NCI-H2029 treated with DMSO at 0.1 percent for 48 hours (cell line): ENCODE measurements around the gene MPPE1.
"Not testable (repeated sequence)": the region's sequence is repeated elsewhere in the genome, so short reads cannot be mapped to it uniquely, and the experiment has no call there.

Source experiments
- DNase-seq: peaks from one replicate; lab custom pipeline; 2025; lab: John Stamatoyannopoulos, UW

The MPPE1 gene, protein sequence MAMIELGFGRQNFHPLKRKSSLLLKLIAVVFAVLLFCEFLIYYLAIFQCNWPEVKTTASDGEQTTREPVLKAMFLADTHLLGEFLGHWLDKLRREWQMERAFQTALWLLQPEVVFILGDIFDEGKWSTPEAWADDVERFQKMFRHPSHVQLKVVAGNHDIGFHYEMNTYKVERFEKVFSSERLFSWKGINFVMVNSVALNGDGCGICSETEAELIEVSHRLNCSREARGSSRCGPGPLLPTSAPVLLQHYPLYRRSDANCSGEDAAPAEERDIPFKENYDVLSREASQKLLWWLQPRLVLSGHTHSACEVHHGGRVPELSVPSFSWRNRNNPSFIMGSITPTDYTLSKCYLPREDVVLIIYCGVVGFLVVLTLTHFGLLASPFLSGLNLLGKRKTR

DNA sequence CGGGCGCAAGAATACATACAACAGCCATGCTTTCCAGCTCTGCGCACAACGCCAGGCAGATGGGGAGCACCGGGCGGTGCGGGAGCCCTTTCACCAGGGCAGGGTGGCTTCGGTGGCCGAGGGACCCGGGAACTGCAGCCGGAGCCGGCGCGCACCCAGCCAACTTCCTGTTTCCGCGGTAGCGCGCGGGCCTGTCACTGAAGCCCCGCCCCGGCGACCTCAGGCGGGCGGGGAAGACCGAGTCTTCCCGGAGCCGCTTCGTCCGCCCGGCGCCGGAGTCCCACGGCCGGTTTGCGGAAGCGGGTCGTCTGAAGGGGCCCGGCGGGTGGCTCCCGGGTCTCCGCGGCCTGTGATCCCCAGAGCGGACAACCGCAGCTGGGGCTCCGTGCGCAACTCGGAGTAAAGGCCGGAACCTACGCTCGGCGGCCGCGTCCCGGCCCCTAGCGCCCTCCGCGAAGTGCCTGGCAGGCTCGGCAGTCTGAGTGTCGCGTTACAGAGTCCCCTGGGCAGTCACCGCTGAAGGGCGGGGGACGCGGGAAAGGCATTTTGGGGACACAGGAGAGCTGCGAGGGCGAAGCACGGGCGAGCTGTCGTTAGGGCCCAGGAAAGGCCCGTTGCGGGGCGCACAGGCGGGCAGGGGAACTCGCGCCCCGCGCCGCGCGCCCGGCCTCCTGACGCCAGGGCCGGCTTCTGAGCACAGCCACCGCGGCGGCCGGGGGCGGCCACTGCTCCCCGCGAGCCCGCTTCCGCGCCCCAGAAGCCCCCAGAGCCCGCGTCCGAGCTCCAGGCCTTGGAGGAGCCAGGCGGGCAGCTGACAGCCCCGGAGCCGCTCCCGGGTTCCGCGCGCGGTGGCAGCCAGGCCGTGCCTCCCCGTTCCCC is at the start of gene MPPE1:
MPPE1 (minus strand) TSS at position 136 of the 879 bp plus-strand sequence. CDS start 11,053 bp downstream, outside the sequence.
- peak; percentile 47 for DNase-seq

DNA sequence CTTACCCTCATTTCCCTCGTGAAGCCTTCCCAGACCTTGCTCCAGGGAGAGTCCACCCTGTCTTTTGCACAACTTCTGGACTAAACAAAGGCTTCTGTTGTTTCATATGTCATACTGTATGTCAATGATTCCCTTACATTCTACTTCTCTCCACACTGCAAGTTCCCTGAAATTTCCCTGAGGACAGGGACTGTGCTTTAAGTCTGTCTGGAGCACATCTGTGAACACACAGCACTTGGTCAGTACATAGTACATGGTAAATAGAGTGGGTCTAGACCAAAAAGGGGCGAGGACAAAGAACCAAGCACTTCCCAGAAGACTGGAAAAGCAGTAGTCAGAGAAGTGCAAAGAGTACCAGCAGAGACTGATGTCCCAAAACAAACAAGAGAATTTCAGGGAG is 49.5 kb upstream of the MPPE1 start:
- DNase-seq, result no peak

- no peak for DNase-seq
Measured at GRCh38 chr18:11956371-11957308, 48.5 kb upstream of the MPPE1 start.

DNA sequence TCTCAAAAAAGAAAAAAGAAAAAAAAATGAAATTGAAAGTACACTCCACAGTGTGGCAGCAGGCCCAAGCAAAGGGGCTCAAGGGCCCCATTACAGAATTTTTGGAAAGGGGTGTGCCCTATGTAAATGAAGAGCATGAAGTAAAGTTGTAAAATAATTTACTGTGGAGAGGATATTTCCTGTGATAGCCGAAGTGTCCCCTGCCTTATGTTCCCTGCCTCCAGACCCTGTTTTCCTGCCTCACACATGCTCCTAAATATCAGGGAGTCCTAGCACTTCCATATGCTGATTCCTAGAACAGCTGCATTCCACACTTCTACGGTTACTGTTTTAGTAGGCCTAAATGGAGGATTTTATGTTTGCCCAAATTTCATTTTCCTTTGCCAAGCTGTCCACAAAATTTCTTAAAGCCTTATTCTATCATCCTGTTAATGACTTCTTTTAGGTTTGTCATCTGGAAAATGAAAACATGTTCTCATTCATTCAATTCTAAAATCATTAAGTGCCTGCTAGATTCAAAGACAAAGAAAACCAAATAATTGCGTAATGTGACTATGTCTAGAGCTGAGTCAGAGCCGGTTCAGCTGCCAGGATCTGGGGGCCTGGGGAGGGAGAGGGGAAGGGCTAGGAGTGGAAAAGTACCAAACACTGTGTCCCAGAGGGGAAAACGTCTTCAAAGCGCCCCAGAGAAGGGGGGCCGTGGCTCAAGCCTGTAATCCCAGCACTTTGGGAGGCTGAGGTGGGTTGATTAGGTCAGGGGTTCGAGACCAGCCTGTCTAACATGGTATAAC is 47.3 kb upstream of the MPPE1 start:
- no peak for DNase-seq

DNA sequence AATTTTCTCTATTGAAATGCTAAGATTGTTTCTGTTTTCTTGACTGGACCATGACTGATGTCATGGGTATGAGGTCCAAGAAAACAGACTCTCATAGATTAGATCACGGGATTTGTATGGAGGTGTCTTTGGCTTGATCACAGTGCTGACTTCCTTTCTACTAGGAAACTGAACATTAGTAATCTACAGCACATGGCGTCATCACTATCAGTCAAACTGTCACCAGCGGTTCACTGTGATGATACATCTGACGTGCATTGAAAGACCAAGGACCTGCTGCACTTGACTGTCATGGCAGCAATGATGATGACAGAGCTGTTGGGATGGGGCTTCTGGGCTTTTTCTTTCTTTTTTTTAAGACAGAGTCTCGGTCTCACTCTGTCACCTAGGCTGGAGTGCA is 45.0 kb upstream of the MPPE1 start:
- DNase-seq, result no peak

DNA sequence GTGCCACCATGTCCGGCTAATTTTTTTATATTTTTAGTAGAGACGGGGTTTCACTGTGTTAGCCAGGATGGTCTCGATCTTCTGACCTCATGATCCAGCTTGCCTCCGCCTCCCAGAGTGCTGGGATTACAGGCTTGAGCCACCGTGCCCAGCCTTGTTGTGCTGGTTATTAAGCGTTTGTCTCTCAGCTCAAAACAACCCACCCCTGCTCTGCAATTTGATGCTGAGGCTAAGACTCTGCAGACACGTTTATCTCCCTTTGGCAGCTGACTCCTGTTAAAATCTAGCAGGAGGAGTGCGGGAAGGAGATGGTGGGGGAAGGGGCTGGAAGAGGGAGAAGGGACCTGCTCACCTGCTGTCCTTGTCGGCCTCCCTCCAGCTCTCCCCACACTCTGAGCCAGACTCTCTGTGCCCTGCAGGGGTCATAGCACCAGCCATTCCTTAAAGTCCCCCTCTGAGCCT is 43.3 kb upstream of the MPPE1 start:
- no peak for DNase-seq

DNA sequence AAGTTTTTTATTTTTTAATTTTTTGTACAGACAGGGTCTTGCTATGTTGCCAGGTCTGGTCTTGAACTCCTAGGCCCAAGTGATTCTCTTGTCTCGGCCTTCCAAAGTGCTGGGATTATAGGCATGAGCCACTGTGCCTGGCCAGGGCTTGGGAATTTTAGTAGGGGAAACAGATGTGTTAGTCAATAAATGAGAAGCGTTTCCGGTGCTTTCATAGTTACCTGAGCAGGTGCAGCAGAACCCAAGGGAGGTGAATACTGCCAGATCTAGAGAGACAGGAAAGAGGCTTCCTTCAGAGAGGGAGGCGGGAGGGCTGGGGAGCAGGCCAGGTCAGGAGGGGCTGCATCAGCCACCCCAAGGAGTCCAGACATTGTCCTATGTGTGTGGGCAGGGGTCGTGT is 42.7 kb upstream of the MPPE1 start:
- DNase-seq, result peak; percentile 33

GRCh38 chr18:11948852-11949523 is 40.9 kb upstream of the MPPE1 start:
- DNase-seq, result no peak

- DNase-seq, result peak; percentile 63
Measured at GRCh38 chr18:11947214-11948191, 39.4 kb upstream of the MPPE1 start.

GRCh38 chr18:11946756-11947155 is 38.6 kb upstream of the MPPE1 start:
- no peak for DNase-seq

DNA sequence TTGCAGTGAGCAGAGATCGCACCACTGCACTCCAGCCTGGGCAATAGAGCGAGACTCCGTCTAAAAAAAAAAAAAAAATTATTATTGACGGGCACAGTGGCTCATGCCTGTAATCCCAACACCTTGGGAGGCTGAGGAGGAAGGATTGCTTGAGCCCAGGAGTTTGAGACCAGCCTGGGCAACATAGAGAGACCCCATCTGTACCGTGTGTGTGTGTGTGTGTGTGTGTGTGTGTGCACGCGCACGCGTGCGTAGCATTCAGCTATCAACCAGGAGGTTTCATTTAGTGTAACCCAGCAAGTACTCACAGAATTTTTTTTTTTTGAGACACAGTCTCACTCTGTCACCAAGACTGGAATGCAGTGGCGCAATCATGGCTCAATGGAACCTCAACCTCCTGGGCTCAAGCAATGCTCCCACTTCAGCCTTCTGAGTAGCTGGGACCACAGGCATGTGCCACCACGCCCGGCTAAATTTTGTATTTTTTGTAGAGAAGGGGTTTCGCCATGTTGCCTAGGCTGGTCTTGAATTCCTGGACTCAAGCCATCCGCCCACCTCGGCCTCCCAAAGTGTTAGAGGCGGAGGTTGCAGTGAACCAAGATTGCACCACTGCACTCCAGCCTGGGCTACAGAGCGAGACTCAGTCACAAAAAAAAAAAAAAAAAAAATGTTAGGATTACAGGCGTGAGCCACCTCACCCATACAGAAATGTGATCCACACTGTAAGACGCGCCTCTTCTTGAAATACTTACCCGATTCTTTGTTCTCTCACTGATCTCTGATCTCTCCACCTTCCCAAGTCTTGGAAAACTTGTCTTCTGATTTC is 37.9 kb upstream of the MPPE1 start:
- not testable (repeated sequence) for DNase-seq

DNA sequence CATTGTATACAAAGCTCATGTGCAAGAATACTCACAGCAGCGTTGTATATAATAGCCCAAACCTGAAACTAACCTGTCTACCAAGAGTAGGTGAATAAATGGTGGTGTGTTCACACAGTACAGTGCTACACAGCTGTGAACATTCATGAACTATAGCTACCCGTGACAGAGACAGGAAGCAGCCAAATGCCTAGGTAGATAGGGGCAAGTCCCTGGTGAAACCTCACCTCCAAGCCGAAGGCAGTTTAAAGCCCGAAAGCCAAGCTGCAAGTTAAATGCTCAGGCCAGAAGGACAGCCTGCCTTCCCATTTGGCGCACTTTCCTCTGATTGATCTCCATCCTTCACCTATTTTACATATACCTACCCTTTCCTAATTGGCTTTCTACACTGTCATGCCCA is 36.7 kb upstream of the MPPE1 start:
- DNase-seq, result no peak

- no peak for DNase-seq
Measured at GRCh38 chr18:11944252-11944651, 36.1 kb upstream of the MPPE1 start.

GRCh38 chr18:11943551-11943950 is 35.4 kb upstream of the MPPE1 start:
- no peak for DNase-seq

DNA sequence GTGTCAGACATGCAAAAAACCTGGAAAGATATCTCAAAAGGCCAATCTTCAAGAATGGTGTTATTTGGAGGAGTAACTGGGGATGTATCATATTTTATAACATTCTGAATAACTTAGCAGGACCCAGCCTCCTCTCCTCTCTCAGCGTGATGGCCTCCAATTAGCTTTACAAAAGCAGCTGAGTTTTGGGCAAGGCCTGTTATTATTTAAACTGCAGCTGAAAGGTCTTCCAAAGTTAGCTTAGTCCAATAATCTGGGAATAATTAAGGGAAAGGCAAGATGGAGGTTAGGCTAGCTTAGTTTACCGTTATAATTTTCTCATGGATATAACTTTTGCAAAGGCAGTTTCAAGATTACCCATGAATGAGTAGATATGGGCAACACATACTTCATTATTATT is 32.8 kb upstream of the MPPE1 start:
- DNase-seq, result no peak

DNA sequence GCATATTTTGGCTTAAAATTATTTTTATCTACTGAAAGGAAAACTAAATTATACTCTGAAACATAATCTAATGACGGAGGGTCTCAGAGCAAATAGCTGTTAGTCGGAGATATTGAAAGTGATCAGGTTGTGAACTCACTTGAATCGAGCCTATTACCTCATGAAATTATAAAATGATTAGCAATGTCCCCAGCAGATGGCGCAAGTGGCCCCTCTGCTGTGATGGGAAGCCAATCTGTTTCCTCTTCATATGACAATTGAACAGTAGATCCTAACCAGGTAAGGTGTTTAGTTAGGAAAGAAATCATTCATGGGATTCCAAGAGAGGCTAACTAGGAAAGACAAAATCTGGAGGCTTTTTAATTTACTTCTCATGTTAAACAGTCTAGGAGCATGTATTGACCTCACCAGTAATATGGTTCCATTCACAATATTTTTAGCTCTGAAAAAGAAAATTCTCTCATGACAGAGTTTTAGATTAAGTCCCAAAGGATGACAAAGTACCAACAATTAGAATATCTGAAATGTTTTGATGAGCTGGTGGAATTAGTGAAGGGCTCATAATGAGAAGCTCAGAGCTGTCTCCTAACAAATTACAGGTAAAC is 29.9 kb upstream of the MPPE1 start:
- peak; percentile 37 for DNase-seq

GRCh38 chr18:11932393-11932792 is 24.3 kb upstream of the MPPE1 start:
- DNase-seq, result no peak

- no peak for DNase-seq
Measured at GRCh38 chr18:11927497-11927896, 19.4 kb upstream of the MPPE1 start.
